MM.1S (cell line): Measurements from ENCODE around the gene ZPR1.

Source experiments
- EZH2 ChIP-seq: fragments of 300-600 bp; sonication (generic); optimal IDR thresholded peaks from 2 replicates; pipeline ENCODE3; 2017; ENCODE audit warnings: low read depth, mild to moderate bottlenecking, antibody characterized with exemption, low read length, mixed read lengths
- TF ChIP-seq, protein P1 (sequence below): fragments of 300-600 bp; sonication (generic); IDR thresholded peaks from 2 replicates; pipeline ENCODE4 v1.5.1; 2016; ENCODE audit warnings: antibody characterized with exemption, low read length, mixed read lengths

- TF ChIP-seq, protein P1, sequence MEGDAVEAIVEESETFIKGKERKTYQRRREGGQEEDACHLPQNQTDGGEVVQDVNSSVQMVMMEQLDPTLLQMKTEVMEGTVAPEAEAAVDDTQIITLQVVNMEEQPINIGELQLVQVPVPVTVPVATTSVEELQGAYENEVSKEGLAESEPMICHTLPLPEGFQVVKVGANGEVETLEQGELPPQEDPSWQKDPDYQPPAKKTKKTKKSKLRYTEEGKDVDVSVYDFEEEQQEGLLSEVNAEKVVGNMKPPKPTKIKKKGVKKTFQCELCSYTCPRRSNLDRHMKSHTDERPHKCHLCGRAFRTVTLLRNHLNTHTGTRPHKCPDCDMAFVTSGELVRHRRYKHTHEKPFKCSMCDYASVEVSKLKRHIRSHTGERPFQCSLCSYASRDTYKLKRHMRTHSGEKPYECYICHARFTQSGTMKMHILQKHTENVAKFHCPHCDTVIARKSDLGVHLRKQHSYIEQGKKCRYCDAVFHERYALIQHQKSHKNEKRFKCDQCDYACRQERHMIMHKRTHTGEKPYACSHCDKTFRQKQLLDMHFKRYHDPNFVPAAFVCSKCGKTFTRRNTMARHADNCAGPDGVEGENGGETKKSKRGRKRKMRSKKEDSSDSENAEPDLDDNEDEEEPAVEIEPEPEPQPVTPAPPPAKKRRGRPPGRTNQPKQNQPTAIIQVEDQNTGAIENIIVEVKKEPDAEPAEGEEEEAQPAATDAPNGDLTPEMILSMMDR = no peak
- TF ChIP-seq EZH2 = no peak
Measured at GRCh38 chr11:116829525-116830183, 41.8 kb upstream of the ZPR1 start, which contains the start of gene APOC3.
